Mammary epithelial cell (primary cell): Measurements from ENCODE around the gene PLEKHA6.
"Not testable (repeated sequence)": the region's sequence is repeated elsewhere in the genome, so short reads cannot be mapped to it uniquely, and the experiment has no call there.

Experiments
- CTCF ChIP-seq, 2 donors: IDR thresholded peaks in 1 of 2; conservative IDR thresholded peaks in 1 of 2; 2 replicates each; pipeline ENCODE4 v1.5.1; 2011 to 2012; ENCODE audit warnings: inconsistent platforms in 2 of 2, low read length in 2 of 2, mild to moderate bottlenecking in 2 of 2, control low read depth in 1 of 2, low read depth in 1 of 2; ENCODE audit not compliant: insufficient read depth in 1 of 2; ENCODE audit errors: extremely low read depth in 1 of 2
- EZH2 ChIP-seq: IDR thresholded peaks from 2 replicates; pipeline ENCODE4 v1.6.1; 2012; ENCODE audit warnings: low read length, inconsistent platforms, borderline replicate concordance

GRCh38 chr1:204239401-204239800 is 120.3 kb downstream of the PLEKHA6 start:
- TF ChIP-seq CTCF (conservative IDR thresholded peaks at IDR 0.05 in 1 of 2, IDR thresholded peaks at IDR 0.05 in 1 of 2; ENCODE audit: extremely low read depth in 1 of 2, insufficient read depth in 1 of 2, low read depth in 1 of 2, low read length in 2 of 2); EZH2: not testable (repeated sequence)
